Upper lobe of left lung (tissue), 6 donors: ENCODE data around the gene LGR4. TPM values are rescaled to one million over a fixed set of nuclear protein-coding genes. Genes with fewer than 3 reads are reported as not detected.
"Not testable (repeated sequence)": the region's sequence is repeated elsewhere in the genome, so short reads cannot be mapped to it uniquely, and the experiment has no call there.

ENCODE experiments used
- ATAC-seq, 2 donors: fragments of 200-7000 bp; cut with Tn5 transposase; one replicate each; pipeline ENCODE4 v1.9.1; 2022; ENCODE audit warnings: mild to moderate bottlenecking in 2 of 2, moderate library complexity in 2 of 2; ENCODE audit not compliant: low FRiP score in 2 of 2
- DNase-seq, 2 donors: peaks; one replicate each; pipeline ENCODE4 v3.0.0-alpha.2; 2019 to 2020
- H3K27ac ChIP-seq, 4 donors: fragments of 200-600 bp; sonication (generic); one replicate each; pipeline ENCODE4 v1.5.1; 2016 to 2019
- H3K27me3 ChIP-seq, 4 donors: fragments of 200-600 bp; sonication (generic); one replicate each; pipeline ENCODE4 v1.5.1; 2017 to 2019
- H3K36me3 ChIP-seq, 4 donors: fragments of 200-600 bp; sonication (generic); one replicate each; pipeline ENCODE4 v1.5.1; 2016 to 2019
- H3K4me1 ChIP-seq, 4 donors: fragments of 200-600 bp; sonication (generic); one replicate each; pipeline ENCODE4 v1.5.1; 2018 to 2019
- H3K4me3 ChIP-seq, 4 donors: fragments of 200-600 bp; sonication (generic); one replicate each; pipeline ENCODE4 v1.5.1; 2017 to 2019; ENCODE audit warnings: mild to moderate bottlenecking in 2 of 4, moderate library complexity in 1 of 4
- H3K9me3 ChIP-seq, 4 donors: fragments of 200-600 bp; sonication (generic); one replicate each; pipeline ENCODE4 v1.5.1; 2018 to 2019
- EP300 ChIP-seq, 4 donors: sonication (generic); formaldehyde crosslinking; IDR thresholded peaks; one replicate each; pipeline ENCODE4 v1.5.1; 2017; ENCODE audit warnings: antibody characterized with exemption in 4 of 4, control low read depth in 2 of 4
- POLR2A ChIP-seq, 4 donors: fragments of 450-650 bp; IDR thresholded peaks; one replicate each; pipeline ENCODE4 v1.5.1; 2016 to 2017; ENCODE audit warnings: antibody characterized with exemption in 4 of 4, mild to moderate bottlenecking in 2 of 4
- POLR2AphosphoS5 ChIP-seq, 2 donors: sonication (generic); formaldehyde crosslinking; IDR thresholded peaks; one replicate each; pipeline ENCODE4 v1.5.1; 2017; ENCODE audit warnings: antibody characterized with exemption in 2 of 2
- WGBS, 2 donors: methylation state at CpG; one replicate each; pipeline ENCODE4 v1.1.5; 2017 to 2018; 5-methylcytosine and 5-hydroxymethylcytosine counted together
- total RNA-seq, 6 donors: library from RNA; depleted of rRNA in 4 of 6; stranded (reverse); fragments of >200 nt in 4 of 6; gene quantifications; one replicate each; pipeline versions ENCODE4 v1.1.0 to v1.2.1, GENCODE V29; 2016 to 2021
- TF ChIP-seq, protein P1 (sequence below), 6 experiments: fragments of 450-650 bp in 4 of 6; fragments of 200-600 bp in 2 of 6; sonication (generic) in 2 of 6; IDR thresholded peaks; one replicate each; pipeline ENCODE4 v1.5.1; 2016 to 2019; ENCODE audit warnings: antibody characterized with exemption in 6 of 6
- donor health status: DM: no; HTN: no; CAD: no; lungs with moderate emphysema.
- donor health status: DM: no; HTN: yes; CAD: no; lungs with severe emphysema.

Gene LGR4, protein sequence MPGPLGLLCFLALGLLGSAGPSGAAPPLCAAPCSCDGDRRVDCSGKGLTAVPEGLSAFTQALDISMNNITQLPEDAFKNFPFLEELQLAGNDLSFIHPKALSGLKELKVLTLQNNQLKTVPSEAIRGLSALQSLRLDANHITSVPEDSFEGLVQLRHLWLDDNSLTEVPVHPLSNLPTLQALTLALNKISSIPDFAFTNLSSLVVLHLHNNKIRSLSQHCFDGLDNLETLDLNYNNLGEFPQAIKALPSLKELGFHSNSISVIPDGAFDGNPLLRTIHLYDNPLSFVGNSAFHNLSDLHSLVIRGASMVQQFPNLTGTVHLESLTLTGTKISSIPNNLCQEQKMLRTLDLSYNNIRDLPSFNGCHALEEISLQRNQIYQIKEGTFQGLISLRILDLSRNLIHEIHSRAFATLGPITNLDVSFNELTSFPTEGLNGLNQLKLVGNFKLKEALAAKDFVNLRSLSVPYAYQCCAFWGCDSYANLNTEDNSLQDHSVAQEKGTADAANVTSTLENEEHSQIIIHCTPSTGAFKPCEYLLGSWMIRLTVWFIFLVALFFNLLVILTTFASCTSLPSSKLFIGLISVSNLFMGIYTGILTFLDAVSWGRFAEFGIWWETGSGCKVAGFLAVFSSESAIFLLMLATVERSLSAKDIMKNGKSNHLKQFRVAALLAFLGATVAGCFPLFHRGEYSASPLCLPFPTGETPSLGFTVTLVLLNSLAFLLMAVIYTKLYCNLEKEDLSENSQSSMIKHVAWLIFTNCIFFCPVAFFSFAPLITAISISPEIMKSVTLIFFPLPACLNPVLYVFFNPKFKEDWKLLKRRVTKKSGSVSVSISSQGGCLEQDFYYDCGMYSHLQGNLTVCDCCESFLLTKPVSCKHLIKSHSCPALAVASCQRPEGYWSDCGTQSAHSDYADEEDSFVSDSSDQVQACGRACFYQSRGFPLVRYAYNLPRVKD
- total RNA-seq: 10 to 100 TPM in 1 of 6 donors, 1 to 10 TPM in 5; 3.1 to 20.2 (median 6.0) TPM

DNA sequence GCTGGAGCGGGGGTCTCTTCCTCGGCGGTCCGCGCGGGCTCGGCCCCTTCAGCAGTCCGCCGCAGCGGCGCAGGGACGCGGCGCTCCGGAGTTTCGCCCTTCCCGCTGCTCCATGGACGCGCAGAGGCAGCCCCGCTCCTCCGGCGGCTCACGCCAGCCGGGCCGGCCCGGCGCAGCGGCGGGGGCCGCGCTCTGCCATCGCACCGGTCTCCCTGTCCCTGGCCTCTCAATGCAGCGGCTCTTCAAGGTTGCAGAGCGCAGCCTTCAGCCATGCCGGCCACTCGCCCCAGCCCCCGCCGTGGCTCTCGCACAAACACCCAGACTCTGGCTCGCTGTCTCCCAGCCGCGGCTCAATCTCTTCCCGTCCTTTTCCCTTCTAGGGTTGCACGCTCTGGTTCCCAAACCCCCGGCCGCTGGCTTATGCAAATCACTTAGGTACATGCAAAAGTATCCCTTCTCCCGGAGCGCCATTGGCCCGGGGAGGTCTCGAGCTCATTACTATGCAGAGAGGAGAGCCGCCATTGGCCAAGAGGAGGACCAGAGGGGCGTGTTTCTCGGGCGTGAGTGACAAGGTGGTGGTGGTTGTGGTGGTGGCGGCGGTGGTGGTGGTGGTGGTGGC is at the start of gene LGR4:
Gene LGR4, minus strand, starts transcription at position 393 of the 619 bp plus-strand sequence. CDS start 488 bp downstream, outside the sequence.
- Histone ChIP-seq H3K9me3 (no peaks in the 10 kb centered on the region), H3K4me3 (peak within 1 kb of the TSS; percentile 62 to 90 (median 83)), H3K36me3 (no peaks in the 10 kb centered on the region), H3K27me3 (peaks cover 0 to 9% (median 0%) of the 10 kb centered on the region in 4 donors), H3K4me1 (peaks cover 6 to 17% (median 12%) of the 10 kb centered on the region in 4 donors), H3K27ac (peak within 1 kb of the TSS; percentile 54 to 87 (median 76))
- WGBS, 2 donors: 2 to 5% methylated on average over 24 to 26 of the region's 57 CpGs
- ATAC-seq (peak; percentile 91 to 95), DNase-seq (peak in 1 of 2 donors; percentile 83)
- TF ChIP-seq POLR2AphosphoS5 (IDR thresholded peaks at IDR 0.05): peak in 1 of 2 donors; percentile 66
- peak in 2 of 4 donors; percentile 39 to 56 for TF ChIP-seq POLR2A (IDR thresholded peaks at IDR 0.05)
- TF ChIP-seq EP300 (IDR thresholded peaks at IDR 0.05): no peak
- TF ChIP-seq, protein P1, sequence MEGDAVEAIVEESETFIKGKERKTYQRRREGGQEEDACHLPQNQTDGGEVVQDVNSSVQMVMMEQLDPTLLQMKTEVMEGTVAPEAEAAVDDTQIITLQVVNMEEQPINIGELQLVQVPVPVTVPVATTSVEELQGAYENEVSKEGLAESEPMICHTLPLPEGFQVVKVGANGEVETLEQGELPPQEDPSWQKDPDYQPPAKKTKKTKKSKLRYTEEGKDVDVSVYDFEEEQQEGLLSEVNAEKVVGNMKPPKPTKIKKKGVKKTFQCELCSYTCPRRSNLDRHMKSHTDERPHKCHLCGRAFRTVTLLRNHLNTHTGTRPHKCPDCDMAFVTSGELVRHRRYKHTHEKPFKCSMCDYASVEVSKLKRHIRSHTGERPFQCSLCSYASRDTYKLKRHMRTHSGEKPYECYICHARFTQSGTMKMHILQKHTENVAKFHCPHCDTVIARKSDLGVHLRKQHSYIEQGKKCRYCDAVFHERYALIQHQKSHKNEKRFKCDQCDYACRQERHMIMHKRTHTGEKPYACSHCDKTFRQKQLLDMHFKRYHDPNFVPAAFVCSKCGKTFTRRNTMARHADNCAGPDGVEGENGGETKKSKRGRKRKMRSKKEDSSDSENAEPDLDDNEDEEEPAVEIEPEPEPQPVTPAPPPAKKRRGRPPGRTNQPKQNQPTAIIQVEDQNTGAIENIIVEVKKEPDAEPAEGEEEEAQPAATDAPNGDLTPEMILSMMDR (IDR thresholded peaks at IDR 0.05): peak in 1 of 6 experiments; percentile 12

DNA sequence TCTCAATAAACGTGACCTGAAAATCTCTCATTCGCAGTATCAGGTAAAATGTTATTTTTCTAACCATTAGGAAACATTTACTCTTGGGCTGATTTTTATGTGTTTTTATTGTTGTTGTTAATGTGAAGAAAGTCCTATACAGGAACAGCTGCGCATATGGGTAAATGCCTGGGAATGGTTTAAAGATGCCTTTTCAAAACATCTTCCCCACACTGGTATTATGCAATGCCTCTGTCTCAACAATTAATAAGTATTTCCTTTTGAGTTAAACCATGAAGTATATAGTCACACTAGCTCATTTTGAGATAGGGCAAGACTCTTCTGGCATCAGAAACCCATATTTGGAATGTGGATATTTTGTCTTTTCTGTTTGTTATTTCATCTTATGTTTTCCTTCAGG is 47.6 kb upstream of the LGR4 start:
- Histone ChIP-seq H3K27me3 (peaks cover 0 to 2% (median 0%) of the 10 kb centered on the region in 4 donors), H3K4me1 (no peaks in the 10 kb centered on the region), H3K9me3 (no peaks in the 10 kb centered on the region), H3K27ac (no peak overlapping the region), H3K36me3 (no peaks in the 10 kb centered on the region), H3K4me3 (no peak overlapping the region)
- WGBS, 2 donors: 96 to 99% methylated on average over 3 of the region's 3 CpGs
- no peak for TF ChIP-seq EP300 (IDR thresholded peaks at IDR 0.05)
- no peak for DNase-seq
- ATAC-seq: no peak

DNA sequence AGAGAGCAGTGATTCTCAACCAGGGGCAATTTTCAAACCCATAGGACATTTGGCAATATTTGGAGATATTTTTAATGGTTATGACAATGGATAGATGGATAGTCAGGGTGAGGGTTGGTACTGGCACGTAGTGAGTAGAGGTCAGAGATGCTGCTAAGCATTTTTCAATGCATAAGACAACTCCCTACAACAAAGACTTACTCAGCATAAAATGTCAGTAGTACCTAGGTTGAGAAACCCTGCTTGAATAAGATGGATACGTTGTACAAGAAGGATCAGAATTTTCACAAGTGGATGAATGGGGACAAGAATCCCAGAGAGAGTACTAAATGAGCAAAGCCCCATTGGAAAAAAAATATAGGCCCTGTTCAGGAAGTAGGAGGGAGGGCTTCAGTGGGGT is 45.9 kb upstream of the LGR4 start:
- no peaks in the 10 kb centered on the region for H3K4me1 ChIP-seq
- H3K4me3 ChIP-seq: no peak overlapping the region
- WGBS, 2 donors: 74 to 87% methylated on average over 2 of the region's 2 CpGs
- peaks cover 0 to 2% (median 0%) of the 10 kb centered on the region in 4 donors for H3K27me3 ChIP-seq
- peaks cover 0 to 3% (median 0%) of the 10 kb centered on the region in 4 donors for H3K9me3 ChIP-seq
- H3K27ac ChIP-seq: no peak overlapping the region
- DNase-seq: no peak
- no peaks in the 10 kb centered on the region for H3K36me3 ChIP-seq
- no peak for TF ChIP-seq POLR2AphosphoS5 (IDR thresholded peaks at IDR 0.05)
- no peak for TF ChIP-seq EP300 (IDR thresholded peaks at IDR 0.05)
- no peak for ATAC-seq

DNA sequence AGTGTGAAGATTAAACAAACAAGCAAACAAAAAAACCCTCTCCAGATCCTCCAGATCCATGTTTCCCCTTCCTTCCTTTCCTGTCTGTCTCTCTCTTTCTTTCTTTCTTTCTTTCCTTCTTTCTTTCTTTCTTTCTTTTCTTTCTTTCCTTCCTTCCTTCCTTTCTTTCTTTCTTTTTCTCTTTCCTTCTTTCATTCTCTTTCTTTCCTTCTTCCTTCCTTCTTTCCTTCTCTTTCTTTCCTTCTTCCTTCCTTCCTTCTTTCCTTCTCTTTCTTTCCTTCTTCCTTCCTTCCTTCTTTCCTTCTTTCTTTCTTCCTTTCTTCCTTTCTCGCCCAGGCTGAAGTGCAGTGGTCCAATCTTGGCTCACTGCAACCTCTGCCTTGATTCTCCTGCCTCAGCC is 44.9 kb upstream of the LGR4 start:
- DNase-seq, H3K9me3 ChIP-seq, H3K4me1 ChIP-seq, H3K27me3 ChIP-seq, H3K36me3 ChIP-seq, ATAC-seq, H3K27ac ChIP-seq, H3K4me3 ChIP-seq: not testable (repeated sequence)
- 90 to 100% methylated on average over 1 of the region's 1 CpG for WGBS, 2 donors

DNA sequence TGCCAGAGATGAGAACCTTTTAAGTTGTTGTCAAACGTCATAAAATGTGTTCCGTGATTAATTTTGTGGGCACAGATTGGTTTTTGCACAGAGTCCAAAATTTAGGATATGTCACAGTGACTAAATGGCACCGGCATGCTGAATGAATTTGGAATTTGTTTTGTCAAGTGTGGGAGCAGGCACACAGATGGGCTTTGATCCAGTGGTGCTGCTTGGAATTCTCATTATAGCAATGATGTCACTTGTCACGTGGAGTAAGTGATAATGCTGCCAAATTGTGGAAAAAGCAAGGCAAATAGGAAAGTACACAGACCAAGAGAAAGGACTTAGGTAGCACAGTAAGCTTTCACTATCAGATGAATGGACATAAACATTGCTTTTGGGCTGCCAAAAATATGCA is 42.0 kb upstream of the LGR4 start:
- Histone ChIP-seq H3K27me3 (peaks cover 0 to 2% (median 0%) of the 10 kb centered on the region in 4 donors), H3K4me3 (no peak overlapping the region), H3K36me3 (no peaks in the 10 kb centered on the region), H3K9me3 (peaks cover 0 to 3% (median 0%) of the 10 kb centered on the region in 4 donors), H3K4me1 (no peaks in the 10 kb centered on the region), H3K27ac (no peak overlapping the region)
- WGBS, 2 donors: 82 to 84% methylated on average over 4 of the region's 4 CpGs
- TF ChIP-seq, protein P1 (IDR thresholded peaks at IDR 0.05): no peak
- no peak for TF ChIP-seq POLR2AphosphoS5 (IDR thresholded peaks at IDR 0.05)
- TF ChIP-seq EP300 (IDR thresholded peaks at IDR 0.05): no peak
- TF ChIP-seq POLR2A (IDR thresholded peaks at IDR 0.05): no peak
- no peak for DNase-seq
- ATAC-seq: no peak
